ENCODE results near the gene HMOX1.
"Not testable (repeated sequence)": the region's sequence is repeated elsewhere in the genome, so short reads cannot be mapped to it uniquely, and the experiment has no call there.

DNA sequence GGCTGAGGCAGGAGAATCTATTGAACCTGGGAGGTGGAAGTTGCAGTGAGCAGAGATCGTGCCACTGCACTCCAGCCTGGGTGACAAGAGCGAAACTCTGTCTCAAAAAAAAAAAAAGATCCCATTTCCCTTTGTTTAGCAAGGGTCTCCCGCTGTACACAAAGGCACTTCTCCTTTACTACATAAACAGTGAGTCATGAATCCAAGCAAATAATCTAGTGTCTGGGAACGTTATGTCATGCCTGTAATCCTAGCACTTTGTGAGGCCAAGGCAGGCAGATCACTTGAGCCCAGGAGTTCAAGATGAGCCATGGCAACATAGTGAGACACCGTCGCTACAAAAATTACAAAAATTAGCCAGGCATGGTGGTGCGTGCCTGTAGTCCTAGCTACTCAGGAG, 16.7 kb upstream of the HMOX1 start:
- not testable (repeated sequence) for TF ChIP-seq POLR2AphosphoS5 (IDR thresholded peaks at IDR 0.05; ENCODE audit: low read depth, low read length); POLR2A (IDR thresholded peaks at IDR 0.05; ENCODE audit: low read depth, low read length); TAF1 (IDR thresholded peaks at IDR 0.05; ENCODE audit: borderline replicate concordance, low read depth, low read length)
